ENCODE data around the gene TRIP4. TPM values are rescaled to one million over a fixed set of nuclear protein-coding genes. Genes with fewer than 3 reads are reported as not detected.

Gene TRIP4
- total RNA-seq, 1 experiment from 2014 or later = 18.1 TPM

- H3K9me2 ChIP-seq (ENCODE audit: insufficient read depth) = no peaks in the 10 kb centered on the region
- DNase-seq = peak; percentile 26 to 80
- H2AFZ ChIP-seq = no peak overlapping the region
- H3K4me1 ChIP-seq (replicated peaks; ENCODE audit: insufficient read depth) = peaks cover 25% of the 10 kb centered on the region
- no peaks in the 10 kb centered on the region for H3K27me3 ChIP-seq (ENCODE audit: insufficient read depth, low read depth)
- H3K79me2 ChIP-seq (ENCODE audit: low read depth) = no peaks in the 10 kb centered on the region
- H3K9me3 ChIP-seq (ENCODE audit: insufficient read depth, low read depth) = no peaks in the 10 kb centered on the region
- H4K20me1 ChIP-seq (ENCODE audit: insufficient read depth) = no peaks in the 10 kb centered on the region
- H3K4me3 ChIP-seq = peak overlapping the region; percentile 35; the same call in 1 of the 2 replicates
- no peaks in the 10 kb centered on the region; the same call in 1 of the 2 replicates for H3K36me3 ChIP-seq (ENCODE audit: low read depth)
- peak overlapping the region; percentile 74 for H3K4me2 ChIP-seq
- ChIA-PET CTCF (no interaction called here), POLR2A (ENCODE audit: unreplicated experiment) (interaction anchor here (0.5 to 0.7 kb wide), 5 partner anchors 14 to 71 kb away, joined by 3 to 7 read pairs (median 3); no protein-coding TSS in a partner anchor)
- TF ChIP-seq EZH2 (IDR thresholded peaks at IDR 0.05; ENCODE audit: low read depth) (no peak), CTCF (conservative IDR thresholded peaks at IDR 0.05) (no peak)
- intact Hi-C loops (cut with micrococcal nuclease; ENCODE audit: unreplicated experiment) = no loop called here
- BruUV-seq (replicated peaks) = TSS peak; percentile 39
- peaks cover 27% of the 10 kb centered on the region for H3F3A ChIP-seq (ENCODE audit: insufficient read depth, low read depth)
- peak overlapping the region; percentile 82 for H3K27ac ChIP-seq
These were observed 56.3 kb downstream of the TRIP4 start for GRCh38 chr15:64443747-64444621.

DNA sequence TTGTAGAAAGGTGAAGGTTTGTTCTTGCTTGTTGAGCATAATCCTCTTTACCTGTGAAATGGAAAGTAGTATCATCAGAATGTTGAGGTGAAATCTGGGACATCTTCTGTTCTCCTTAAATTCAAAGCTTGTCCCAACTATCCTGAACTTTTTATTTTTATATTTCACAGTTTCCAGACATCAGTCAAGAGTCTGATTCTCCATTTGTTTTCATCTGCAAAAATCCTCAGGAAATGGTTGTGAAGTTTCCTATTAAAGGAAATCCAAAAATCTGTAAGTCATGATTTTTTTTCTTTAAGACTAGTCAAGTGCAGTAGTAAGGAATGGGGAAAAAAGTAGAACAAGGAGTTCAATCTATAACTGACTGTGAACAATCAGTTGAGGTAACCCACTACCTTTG is 57.2 kb downstream of the TRIP4 start:
- intact Hi-C loops (cut with micrococcal nuclease; ENCODE audit: unreplicated experiment) = no loop called here
- Histone ChIP-seq H3K9me2 (ENCODE audit: insufficient read depth) (no peaks in the 10 kb centered on the region), H3K4me1 (replicated peaks; ENCODE audit: insufficient read depth) (peaks cover 25% of the 10 kb centered on the region), H3F3A (ENCODE audit: insufficient read depth, low read depth) (peaks cover 27% of the 10 kb centered on the region), H3K4me2 (peak overlapping the region; percentile 74), H3K79me2 (ENCODE audit: low read depth) (no peaks in the 10 kb centered on the region), H4K20me1 (ENCODE audit: insufficient read depth) (no peaks in the 10 kb centered on the region), H3K27me3 (ENCODE audit: insufficient read depth, low read depth) (no peaks in the 10 kb centered on the region), H3K9me3 (ENCODE audit: insufficient read depth, low read depth) (no peaks in the 10 kb centered on the region), H3K36me3 (ENCODE audit: low read depth) (no peaks in the 10 kb centered on the region; the same call in 1 of the 2 replicates), H3K27ac (peak overlapping the region; percentile 82), H3K4me3 (no peak overlapping the region), H2AFZ (no peak overlapping the region)
- TF ChIP-seq EZH2 (IDR thresholded peaks at IDR 0.05; ENCODE audit: low read depth) (no peak), CTCF (conservative IDR thresholded peaks at IDR 0.05) (no peak)
- POLR2A ChIA-PET (ENCODE audit: unreplicated experiment) = interaction anchor here (0.7 kb wide), 1 partner anchor 29 kb away, joined by 7 read pairs; no protein-coding TSS in a partner anchor
- no peak for DNase-seq
- CTCF ChIA-PET = interaction anchor here (0.6 kb wide), 1 partner anchor 190 kb away, joined by 4 read pairs; no protein-coding TSS in a partner anchor
- no TSS peak for BruUV-seq (replicated peaks)

- Histone ChIP-seq H3K27me3 (ENCODE audit: insufficient read depth, low read depth) (no peaks in the 10 kb centered on the region), H3K4me3 (no peak overlapping the region), H3K27ac (no peak overlapping the region), H3K79me2 (ENCODE audit: low read depth) (no peaks in the 10 kb centered on the region), H3K4me1 (replicated peaks; ENCODE audit: insufficient read depth) (peaks cover 24% of the 10 kb centered on the region), H3K9me3 (ENCODE audit: insufficient read depth, low read depth) (no peaks in the 10 kb centered on the region), H2AFZ (no peak overlapping the region), H4K20me1 (ENCODE audit: insufficient read depth) (no peaks in the 10 kb centered on the region), H3K36me3 (ENCODE audit: low read depth) (no peaks in the 10 kb centered on the region; the same call in 1 of the 2 replicates), H3F3A (ENCODE audit: insufficient read depth, low read depth) (peaks cover 25% of the 10 kb centered on the region), H3K9me2 (ENCODE audit: insufficient read depth) (no peaks in the 10 kb centered on the region), H3K4me2 (no peak overlapping the region)
- no TSS peak for BruUV-seq (replicated peaks)
- intact Hi-C loops (cut with micrococcal nuclease; ENCODE audit: unreplicated experiment) = no loop called here
- no peak for DNase-seq
- ChIA-PET POLR2A (ENCODE audit: unreplicated experiment) (no interaction called here), CTCF (no interaction called here)
- no peak for TF ChIP-seq CTCF (conservative IDR thresholded peaks at IDR 0.05)
These were observed 60.1 kb downstream of the TRIP4 start for GRCh38 chr15:64447536-64448315.
